ENCODE data around the gene KCNMB3.

GRCh38 chr3:179223548-179223947 lies 27.4 kb downstream of the KCNMB3 start:
- TF ChIP-seq CTCF (conservative IDR thresholded peaks at IDR 0.05; ENCODE audit: low read length) (no peak), EZH2phosphoT487 (IDR thresholded peaks at IDR 0.05; ENCODE audit: borderline replicate concordance, low read depth, low read length) (no peak)
